GM18873 (cell line): ENCODE results near the gene FOXL2NB.

Experiments used
- ATAC-seq: cut with Tn5 transposase; IDR thresholded peaks from one replicate; pipeline ENCODE4 v1.9.1; 2021; ENCODE audit warnings: mild to moderate bottlenecking, moderate library complexity, moderate number of reproducible peaks; ENCODE audit not compliant: unreplicated experiment, low FRiP score

FOXL2NB gene

DNA sequence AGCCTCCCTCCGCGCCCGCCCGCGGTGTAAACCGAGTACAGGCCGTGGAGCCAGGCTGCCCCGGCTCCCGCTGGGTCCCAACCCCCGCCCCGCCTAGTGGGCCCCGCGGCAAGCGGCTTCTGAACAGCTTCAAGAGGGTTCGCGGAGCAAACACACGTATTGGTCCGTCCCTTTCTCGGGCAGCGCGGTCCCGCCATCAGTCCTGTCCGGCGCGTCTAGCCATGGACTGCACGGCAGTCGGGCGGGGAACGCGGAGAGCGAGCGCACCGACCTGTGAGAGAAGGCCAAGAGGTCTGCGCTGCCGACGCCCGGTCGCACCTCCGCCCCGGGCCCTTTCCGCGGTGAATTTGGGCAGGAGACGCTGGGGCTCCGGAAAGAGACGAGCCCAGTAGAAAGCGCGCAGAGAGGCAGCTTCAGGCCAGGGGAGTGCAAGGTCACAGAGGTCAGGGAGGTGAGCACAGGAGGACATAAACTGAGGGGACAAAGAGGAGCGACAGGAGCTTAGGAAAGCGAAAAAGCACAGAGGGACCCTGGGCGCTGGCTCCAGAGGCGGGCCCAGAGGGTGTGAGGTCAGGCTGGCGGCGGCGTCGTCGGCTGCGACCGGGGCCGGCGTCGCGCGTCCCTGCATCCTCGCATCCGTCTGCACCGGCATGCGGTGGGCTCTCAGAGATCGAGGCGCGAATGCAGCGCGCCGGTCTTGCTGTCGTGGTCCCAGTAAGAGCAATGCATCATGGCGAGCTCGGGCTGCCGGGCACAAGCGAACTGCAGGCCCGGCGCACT is 1.9 kb upstream of the FOXL2NB start:
- ATAC-seq, result no peak

DNA sequence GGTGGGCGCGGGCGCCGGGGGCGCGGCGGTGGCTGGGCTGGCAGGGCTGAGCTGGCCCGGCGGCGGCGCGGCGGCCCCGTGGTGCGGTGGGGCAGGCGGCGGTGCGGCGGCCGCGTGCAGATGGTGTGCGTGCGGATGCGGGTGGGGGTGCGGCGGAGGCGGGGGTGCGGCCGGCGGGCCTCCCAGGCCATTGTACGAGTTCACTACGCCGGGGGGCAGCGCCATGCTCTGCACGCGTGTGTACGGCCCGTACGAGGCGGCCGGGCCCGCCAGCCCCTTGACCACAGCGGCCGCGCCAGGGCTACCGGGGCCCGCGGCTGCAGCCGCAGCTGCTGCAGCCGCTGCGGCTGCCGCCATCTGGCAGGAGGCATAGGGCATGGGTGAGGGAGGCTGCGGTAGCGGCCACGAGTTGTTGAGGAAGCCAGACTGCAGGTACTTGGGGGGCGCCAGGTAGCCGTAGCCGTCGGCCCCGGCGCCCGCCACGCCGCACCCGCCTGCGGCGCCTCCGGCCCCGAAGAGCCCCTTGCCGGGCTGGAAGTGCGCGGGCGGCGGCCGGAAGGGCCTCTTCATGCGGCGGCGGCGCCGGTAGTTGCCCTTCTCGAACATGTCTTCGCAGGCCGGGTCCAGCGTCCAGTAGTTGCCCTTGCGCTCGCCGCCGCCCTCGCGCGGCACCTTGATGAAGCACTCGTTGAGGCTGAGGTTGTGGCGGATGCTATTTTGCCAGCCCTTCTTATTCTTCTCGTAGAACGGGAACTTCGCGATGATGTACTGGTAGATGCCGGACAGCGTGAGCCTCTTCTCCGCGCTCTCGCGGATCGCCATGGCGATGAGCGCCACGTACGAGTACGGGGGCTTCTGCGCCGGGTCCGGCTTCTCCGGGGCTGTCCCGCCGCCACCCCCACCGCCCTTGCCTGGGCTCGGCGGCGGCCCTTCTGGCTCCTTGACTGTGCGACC is 1.0 kb upstream of the FOXL2NB start:
- ATAC-seq, result no peak

DNA sequence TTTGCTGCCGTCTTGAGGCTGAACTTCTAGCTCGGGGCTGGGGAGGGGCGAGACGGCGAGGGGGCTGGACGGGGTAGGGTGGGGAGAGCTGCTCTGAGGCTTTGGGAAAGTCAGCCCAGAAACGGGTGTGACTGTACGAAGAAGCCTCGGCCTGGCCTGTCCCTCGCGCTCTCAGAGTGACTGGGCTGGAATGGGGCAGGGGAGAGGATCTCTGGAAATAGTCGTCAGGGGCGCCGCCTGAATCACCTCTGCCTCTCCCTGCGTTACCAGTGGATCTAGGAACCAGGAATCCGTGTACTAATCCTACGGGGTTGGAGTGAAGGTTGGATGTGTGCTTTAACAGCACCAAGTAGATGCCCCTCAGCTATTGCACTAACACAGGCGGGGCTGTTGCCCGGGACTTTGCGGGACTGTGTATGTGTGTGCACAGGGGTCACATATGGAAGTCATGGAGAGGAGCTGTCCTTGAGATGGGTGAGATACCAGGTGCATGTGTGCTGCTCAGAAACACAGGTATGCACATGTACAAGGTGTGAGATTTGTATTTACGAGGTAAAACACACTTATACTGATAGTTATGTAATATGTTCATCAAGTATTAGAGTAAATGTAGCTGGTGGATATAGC is 591 bp downstream of the FOXL2NB start:
- ATAC-seq, result no peak

DNA sequence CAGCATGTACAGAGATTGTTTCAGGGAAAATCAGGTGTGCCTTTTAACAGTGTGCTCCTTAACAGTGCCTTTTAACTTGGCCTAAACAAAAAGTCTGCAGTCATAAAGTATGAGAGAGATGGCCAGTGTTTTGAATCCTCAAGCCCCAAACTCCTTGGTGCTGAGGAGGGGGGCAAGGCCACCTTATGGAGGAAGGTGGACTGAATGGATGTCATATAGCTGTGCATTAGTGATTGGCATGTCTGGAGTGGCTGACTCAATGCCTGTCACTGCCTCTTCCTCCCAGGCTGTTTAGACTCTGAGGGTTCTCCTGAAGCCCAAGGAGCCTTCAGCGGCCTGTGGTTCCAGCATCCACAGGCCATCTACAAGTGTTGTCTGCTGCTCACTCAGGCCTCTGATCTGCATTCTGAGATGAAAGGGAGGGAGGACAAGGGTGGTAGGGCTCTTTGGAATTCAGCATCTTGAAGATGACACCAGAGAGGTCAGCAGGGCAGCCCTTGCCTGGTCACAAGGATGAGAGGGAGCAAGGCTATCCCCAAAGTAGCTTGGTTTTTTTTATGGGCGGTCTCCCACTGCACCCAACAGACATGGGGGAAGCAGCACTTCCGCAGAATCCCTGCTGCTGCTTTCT is 1.5 kb downstream of the FOXL2NB start:
- ATAC-seq, result no peak

DNA sequence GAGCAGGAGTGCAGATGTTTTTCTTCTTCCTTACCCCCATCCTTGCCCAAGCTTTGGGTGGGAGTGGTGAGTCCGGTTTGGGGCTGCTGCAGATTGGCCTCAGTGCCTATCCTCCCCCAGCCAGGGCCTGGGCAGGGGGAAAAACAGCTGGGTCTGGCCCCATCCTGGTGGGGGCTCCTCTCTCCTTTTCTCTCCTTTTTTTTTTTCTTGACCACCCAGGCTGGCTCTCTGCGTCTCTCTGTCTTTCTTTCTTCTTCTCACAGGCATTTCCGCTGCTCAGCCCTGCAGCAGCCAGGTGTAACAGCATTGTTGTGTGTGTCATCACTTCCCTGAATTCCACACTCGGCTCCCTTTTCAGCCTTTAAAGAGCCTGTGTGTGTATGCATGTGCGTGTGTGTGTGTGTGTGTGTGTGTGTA is 2.0 kb downstream of the FOXL2NB start:
- ATAC-seq, result no peak

DNA sequence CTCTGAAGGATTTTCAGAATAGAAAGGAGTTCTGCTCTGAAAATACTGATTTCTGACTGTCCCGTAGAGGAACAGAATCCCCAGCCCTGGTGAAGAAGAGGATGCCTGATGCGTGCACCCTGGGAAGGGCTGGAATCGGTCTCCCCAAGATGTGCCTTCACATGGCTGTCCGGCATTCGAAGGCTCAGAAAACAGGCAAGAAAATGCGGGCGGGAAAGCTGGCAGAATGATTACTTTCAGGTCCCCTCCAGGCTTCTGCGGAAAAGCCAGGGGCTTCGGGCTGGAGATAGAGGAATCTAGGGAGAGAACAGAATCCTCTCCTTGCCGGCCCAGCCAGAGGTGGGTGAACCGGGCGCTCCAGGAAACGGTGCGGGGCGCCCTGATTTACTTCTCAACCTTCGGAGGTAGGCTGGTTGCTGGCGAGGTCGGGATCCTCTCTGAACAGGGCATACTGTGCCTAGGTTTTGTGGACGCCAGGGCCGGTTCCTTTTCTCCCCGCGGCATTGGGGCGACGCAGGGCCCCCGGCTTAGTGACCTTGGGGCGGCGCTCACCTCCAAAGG is 2.5 kb downstream of the FOXL2NB start:
- no peak for ATAC-seq

DNA sequence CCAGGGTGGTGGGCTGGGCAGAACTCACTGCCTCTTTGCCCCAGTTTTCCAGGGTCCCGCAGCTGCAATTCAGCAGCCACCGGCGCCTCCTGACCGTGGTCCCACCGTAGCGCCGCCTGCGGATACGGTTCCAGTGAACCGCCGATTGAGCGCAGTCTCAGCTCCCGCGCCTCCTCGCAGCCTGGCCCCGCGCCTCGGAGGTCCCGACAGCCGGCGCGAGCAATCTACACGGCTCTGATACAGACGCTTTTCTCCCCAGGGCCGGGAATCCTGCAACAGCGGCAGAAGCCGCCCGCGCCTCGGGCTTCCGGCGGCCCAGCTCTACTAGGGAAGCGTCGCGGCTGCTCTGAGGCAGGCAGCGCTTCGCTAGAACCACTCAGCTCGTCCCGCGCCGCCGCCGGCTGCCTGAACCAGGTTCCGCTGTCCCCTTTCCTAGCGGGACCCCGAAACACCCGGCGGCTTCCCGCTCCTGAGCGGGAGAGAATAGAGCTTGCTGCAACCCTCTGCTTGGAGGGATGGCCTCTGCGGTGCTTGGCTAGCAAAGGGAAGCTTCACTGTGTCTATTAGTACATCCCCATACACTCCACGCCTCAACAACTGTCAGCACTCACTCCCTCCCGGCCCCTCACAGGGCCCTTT is 3.1 kb downstream of the FOXL2NB start:
- no peak for ATAC-seq

DNA sequence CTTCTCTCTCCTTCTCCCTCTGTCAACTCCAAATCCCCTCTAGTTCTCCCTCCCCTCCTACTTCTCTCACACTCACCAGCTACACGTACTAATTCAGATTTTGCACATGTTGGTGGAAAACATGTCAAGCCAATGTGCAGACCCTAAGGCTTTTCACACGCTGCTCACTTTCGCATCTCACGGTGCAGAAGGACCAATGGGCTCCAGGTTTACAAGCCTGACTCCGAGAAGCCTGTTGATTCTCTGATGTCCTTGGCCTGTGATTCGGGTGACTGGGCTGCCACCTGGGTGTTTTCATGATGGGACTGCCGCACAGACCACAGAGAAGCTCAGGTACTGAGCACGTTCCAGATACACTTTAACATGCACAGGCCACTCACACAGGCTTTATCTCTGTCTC is 3.7 kb downstream of the FOXL2NB start:
- ATAC-seq, result no peak

DNA sequence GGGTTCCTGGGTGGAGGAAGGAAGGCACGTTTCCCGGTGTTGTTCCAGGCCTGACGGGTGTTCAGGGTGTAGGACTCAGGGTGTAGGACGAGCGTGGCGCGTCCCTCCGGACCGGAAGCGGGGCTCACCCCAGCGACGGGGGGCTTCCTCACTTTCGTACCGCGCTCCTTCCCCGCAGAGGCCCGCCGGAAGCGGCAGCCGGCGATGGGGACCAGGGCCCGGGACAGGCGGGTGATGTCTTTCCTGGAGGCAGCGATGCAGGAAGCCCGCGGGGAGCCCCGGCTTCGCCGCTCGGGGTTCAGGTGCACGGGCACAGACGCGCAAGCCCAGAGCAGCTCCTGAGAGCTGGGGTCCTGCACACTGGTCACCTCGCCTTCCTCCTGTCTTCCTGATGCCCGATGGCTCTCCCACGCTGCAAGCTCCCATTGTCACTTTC is 13.4 kb downstream of the FOXL2NB start:
- no peak for ATAC-seq

DNA sequence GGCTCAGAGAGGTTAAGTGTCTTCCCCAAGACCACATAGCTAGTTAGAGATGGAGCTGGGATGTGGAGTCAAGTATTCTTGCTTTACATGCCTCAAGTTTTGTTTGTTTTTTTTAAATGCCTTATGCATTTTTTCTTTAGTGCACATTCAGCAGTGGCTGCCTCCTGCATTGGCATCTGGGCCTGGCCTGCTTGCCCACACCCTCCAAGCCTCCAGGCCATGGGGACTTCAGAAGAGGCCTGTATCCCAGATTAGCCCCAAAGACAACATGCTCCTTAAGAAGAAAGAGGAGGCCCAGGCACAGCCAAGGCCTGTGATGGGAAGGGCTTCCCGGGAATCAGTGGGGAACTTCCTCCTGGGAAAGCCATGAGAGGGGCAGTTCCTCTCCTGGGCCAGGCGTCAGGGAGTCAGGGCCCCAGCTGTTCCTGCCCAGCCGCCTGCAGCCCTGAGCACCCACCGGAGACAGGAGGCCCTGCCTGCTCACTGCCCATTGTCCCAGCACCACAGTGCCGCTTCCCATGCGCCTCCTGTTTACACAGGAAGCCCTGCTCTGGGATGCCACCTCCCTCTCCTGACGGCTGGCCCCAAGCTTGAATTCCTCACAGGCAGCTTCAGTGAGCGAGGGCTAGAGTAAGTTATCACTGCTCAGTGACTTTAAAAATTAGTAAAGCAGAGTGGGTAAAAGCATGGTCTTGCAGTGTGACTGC is 16.0 kb downstream of the FOXL2NB start:
- no peak for ATAC-seq

DNA sequence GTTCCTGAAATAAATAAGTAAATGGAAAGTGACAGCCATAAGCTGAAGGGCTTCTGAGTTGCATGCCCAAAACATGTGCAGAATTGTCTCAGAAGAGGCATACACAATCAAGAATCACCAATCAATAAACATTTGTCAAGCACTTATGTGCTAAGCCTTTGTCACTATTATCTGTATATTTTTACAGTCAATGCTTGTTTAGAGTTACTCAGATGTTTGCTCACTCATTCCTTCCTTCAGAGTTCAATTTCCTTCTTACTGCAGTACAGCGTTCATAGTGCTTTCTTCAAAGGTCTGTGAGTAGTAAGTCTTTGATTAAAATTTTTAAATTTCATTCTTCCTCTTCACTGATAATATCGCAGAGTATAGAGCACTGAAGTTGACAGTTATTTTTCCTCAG is 17.2 kb downstream of the FOXL2NB start:
- ATAC-seq, result no peak

DNA sequence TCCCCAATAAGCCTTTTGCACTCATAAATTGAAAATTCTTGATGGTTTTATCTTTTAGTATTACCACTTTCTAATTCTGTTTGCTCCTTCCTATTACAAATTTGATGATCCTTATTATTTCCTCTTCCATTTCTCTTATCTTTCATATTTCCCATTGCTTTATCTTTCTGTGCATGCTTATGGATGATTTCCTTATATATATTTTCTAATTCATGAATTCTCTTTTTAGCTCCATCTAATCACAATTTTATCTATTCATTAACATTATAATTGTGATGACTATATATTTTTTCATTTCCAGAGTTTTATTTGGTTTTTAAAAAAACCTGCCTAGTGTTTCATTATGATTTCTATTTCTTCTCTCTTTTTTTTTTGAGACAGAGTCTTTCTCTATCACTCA is 17.9 kb downstream of the FOXL2NB start:
- no peak for ATAC-seq

DNA sequence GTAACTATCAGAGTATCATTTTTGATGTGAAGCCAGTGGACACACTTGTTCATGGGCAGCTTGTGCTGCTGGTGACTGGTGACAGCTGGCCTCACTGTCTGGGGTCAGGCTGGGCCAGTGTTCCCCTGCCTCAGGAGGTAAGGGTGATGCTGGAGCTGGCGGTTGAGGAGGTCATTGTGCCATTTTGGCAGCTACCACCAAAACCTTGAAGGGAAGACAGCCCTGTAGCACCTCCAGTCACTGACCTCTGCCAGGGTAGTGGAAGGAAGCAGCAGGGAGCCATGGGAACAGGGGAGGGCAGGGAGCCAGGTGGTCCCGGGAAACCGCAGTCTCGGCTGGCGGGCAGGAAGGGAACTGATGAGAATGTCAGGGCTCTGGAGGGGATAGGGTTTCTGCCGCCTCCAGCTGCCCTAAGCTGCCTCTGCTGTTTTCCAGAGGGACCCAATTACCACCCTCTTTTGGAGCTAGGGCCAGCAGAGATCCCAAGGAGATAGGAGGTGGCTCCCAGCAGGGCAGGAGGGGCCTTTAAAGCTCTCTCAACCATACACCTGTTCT is 24.8 kb downstream of the FOXL2NB start:
- no peak for ATAC-seq

DNA sequence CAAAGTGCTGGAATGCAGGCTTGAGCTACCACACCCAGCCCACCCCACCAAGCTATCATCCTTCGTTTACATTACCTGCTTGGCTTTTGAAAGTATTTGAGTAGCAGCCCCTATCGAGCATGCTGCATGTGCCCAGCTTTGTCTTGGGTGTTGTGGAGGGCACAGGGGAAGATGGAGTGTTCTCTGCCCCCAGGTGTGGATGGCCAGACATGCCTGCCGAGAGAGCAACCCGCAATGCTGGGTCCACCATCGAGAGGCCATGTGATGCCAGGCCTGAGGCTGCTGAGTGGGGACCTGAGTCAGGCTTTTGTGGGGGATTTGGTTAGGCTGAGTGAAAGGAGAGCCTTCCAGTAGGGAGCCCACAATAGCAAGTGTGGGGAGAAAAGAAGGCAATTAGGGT is 25.9 kb downstream of the FOXL2NB start:
- no peak for ATAC-seq

DNA sequence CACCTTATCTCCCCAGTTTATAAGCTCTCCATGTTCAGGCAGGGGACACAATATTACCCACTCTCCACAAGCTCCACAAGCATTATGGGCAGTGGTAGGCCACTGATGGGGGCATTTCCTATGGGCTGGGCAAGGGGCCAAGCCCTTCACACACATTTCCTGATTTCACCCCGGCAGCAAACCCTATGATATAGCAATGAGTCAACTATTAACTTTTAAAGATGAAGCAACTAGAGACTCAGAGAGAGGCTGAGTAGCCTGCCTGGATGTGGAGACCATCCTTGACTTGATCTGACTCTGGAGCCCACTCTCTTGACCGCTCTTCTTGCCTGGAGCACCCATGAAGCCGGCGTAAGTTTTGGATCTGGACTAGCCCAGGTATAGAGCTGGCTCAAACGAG is 27.4 kb downstream of the FOXL2NB start:
- no peak for ATAC-seq

DNA sequence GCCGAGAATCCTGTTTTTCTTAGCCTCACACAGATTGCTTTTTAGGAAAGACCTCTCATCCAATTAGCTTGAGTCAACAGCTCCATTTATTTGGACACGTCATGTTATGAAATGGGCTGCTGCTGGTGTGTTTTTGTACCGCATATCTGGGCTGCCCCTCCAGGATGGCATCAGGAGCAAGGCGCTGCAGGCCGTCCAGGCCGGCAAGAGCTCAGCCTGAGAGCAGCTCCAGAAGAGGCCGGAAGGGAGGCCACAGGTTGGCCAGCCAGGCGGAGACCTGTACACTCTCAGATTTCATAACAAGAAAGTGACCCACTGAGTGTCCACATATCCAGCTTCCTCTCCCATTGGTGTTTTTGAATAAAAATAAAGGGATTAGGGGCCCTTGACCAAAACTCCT is 28.3 kb downstream of the FOXL2NB start:
- ATAC-seq, result no peak

DNA sequence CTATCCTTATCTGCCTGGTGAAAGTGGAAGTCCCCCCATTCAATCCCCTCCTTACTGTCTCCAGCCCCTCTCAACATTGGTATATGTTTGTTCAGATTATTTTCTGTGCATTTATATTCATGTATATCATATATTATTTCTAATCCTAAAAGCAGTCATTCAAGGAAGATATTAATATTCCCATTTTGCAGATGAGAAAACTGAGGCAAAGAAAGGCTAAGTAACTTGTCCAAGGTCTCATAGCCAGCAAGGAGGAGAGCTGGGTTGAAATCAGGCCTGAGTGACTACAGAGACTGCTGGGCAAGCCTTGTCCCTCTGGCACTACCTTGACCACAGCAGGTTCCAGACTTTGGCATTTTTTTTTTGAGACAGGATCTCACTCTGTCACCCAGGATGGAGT is 29.0 kb downstream of the FOXL2NB start:
- ATAC-seq, result no peak

DNA sequence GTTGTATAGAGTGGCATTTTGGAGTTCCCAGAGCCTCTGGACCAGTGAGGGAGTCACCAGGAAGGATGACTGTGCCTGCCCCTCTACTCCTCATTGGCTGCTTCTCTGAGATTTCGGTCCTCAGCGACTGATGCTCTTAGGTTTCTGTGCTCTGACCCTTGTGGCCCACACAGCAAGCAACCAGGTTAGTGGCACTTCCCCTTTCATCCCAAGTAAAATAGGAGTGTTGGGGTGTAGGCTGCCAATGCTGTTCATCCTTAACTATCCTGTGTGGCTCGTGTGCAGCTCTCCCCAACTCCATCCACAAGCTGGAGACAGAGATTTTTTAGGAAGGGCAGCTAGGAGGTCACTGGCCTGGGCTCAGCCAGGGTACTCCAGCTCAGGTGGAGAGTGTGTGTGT is 37.8 kb downstream of the FOXL2NB start:
- no peak for ATAC-seq

DNA sequence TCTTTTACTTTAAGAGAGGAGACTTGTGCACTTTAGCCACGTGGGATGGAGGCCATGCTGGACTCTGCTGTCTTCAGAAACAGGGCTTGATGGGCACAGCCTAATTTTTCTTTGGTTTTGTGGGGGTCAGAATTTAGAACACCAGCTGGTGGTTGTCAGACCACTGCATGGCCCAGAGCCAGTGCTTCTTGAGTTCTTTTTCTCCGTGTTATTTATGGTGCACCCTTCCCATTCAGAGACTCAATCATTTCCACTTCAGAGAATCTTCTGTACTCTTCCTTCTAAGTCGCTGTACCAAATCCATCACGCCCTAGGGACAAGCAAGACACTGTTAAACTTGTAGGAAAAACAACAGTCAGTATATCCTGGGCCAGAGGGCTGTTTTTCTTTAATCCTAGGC is 38.9 kb downstream of the FOXL2NB start:
- no peak for ATAC-seq
